CD4-positive, alpha-beta T cell treated with Interleukin-17A for 4 hours (primary cell): ENCODE results near the gene PIP4P1.
"Not testable (repeated sequence)": the region's sequence is repeated elsewhere in the genome, so short reads cannot be mapped to it uniquely, and the experiment has no call there.

Experiments
- DNase-seq: peaks from one replicate; pipeline ENCODE4 v3.0.0-alpha.2; 2020; ENCODE audit warnings: mixed read lengths

The PIP4P1 gene

GRCh38 chr14:20461225-20462141, at the start of gene PIP4P1:
Gene PIP4P1, minus strand, starts transcription at chr14:20461434. Its CDS starts 109 bp downstream, at chr14:20461325.
- DNase-seq = peak; percentile 98

- no peak for DNase-seq
Measured at GRCh38 chr14:20508367-20508766, 47.1 kb upstream of the PIP4P1 start.

DNA sequence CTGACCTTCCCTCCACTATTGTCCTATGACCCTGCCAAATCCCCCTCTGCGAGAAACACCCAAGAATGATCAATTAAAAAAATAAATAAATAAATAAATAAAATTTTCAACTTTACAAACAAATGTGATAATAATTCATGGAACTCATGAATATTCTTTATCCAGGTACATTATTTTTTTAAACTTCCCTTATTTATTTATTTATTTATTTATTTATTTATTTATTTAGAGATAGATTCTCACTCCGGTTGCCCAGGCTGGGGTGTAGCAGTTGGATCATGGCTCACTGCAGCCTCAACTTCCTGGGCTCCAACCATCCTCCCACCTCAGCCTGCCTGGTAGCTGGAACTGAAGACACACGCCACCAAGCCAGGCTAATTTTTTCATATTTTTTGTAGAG, 46.3 kb upstream of the PIP4P1 start:
- DNase-seq = not testable (repeated sequence)

DNA sequence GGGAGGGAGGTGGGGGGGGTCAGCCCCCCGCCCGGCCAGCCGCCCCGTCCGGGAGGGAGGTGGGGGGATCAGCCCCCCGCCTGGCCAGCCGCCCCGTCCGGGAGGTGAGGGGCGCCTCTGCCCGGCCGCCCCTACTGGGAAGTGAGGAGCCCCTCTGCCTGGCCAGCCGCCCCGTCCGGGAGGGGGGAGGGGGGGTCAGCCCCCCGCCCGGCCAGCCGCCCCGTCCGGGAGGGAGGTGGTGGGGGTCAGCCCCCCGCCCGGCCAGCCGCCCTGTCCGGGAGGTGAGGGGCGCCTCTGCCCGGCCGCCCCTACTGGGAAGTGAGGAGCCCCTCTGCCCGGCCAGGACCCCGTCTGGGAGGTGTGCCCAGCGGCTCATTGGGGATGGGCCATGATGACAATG, 45.5 kb upstream of the PIP4P1 start:
- DNase-seq = not testable (repeated sequence)

DNA sequence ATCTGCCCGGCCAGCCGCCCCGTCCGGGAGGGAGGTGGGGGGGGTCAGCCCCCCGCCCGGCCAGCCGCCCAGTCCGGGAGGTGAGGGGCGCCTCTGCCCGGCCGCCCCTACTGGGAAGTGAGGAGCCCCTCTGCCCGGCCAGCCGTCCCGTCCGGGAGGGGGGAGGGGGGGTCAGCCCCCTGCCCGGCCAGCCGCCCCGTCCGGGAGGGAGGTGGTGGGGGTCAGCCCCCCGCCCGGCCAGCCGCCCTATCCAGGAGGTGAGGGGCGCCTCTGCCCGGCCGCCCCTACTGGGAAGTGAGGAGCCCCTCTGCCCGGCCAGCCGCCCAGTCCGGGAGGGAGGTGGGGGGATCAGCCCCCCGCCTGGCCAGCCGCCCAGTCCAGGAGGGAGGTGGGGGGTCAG, 45.0 kb upstream of the PIP4P1 start:
- not testable (repeated sequence) for DNase-seq

DNA sequence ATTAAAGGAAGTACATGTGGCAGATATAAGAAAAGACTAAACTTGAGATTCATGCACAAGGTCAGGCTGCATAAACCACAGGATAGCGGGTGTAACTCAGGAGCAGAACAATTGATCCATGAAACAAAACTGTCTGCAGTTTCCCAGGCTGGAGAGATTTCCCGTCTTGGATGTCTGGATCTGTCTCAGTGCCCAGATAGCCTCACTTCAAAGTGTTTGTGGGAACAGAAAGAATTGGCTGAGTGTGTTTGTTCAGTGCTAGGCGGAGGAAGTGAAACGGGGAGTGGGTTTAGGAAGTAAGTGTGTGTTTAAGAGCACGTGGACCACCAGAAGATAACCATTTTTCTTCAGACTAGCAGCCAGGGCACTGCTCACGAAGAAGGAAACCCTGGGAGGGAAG, 42.7 kb upstream of the PIP4P1 start:
- no peak for DNase-seq

- DNase-seq = no peak
Measured at GRCh38 chr14:20501346-20501745, 40.1 kb upstream of the PIP4P1 start.

DNA sequence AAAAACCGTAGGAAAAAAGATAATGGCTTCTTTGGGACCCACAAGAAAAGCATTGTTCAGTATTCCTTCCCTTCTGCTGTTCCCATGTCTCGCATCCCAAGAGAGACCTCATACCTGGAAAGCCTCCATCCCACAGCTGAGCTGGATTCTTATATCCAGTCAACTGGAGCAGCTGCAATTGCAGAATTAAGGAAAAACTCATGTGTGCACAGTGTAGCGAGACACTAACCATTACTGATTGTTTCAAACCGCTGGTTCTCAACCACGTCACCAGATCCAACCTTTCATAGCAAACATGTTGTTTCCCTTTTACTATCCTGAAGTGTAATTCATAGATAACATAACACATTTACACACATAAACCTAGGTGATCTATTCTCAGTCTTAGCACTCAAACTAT, 38.6 kb upstream of the PIP4P1 start:
- no peak for DNase-seq

DNA sequence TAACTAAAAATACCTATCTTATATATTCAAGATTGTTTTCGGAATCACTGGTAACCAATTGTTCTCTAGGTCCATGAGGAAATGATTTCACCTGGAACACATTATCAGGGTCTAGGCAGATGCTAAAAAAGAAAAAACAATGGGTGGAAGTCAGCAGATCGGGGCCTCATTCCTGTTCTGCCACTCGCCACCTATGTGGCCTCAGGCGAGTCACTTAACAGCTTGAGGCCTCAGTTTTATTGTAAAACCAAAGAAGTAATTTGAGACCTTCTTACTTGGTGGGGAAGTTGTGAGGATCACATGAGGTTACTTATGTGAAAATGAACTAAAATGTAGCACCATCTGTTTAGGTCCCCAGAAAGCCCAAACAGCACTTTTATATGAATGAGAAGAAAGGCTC, 37.9 kb upstream of the PIP4P1 start:
- no peak for DNase-seq

DNA sequence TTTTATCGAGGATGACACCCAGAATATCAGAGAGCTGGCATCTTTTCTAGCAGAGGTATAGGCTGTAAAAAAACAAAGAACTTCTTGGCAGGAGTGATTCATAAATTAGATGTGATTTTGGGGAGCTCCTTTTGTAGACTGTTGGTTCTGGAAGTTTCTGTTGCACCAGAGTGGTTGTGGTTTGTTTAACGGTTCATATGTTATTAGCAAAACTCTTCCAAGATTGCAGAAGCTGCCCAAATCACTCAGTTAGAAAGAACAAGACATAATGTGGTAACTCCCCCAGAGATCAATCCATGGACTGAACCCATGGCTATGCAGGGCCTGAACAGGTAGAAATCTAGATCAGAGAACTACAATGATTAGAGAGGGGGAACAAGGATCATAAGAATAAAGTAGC, 37.4 kb upstream of the PIP4P1 start:
- DNase-seq = no peak

DNA sequence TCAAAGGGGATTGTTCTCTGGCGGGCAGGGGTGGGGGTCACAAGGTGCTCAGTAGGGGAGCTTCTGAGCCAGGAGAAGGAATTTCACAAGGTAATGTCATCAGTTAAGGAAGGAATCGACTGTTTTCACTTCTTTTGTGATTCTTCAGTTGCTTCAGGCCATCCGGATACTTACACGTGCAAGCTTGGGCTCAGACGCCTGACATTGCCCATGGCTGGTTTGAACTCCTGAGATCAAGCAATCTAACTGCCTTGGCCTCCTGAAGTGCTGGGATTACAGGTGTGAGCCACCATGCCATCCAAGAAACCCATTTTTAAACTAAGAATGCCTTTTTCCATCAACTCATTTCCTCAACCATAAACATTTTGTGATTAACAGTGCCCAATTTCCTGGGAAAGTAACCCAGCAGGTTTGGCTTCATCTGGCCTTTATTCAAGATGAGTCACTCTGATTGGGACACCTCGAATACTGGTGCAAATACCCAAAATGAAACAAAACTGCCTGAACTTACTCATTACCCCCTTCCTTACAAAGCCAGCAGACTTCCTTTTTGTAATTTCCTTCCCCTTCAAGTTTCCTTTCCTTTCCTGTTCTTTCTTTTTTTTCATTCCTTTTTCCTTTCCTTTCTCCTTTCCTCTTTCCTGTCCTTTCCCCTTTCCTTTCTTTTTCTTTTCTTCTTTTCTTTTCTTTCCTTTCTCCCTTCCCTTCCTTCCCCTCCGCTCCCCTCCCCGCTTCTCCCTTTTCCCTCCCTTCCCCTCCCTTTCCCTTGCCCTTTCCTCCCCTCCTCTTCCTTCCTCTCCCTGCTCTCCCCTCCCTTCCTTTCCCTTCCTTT, 33.9 kb upstream of the PIP4P1 start:
- no peak for DNase-seq

DNA sequence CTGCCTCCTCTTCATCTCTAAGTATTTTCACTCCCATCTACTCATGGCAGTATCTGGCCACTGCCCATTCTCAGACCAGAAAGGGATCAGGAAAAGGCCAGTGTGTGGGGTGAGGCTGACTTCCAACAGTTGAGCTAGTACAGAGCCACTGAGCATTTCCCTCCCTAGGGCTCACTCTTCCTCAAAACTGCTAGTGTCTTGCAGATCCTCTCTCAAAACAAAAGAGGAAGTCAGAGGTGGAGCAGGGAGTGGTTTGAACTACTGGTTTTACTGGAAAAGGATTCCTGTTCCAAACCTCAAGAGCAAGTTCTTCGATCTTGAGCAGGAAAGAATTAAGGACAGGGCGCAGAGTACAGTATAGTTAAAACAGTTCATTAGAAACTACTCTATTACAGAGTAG, 32.4 kb upstream of the PIP4P1 start:
- no peak for DNase-seq

- DNase-seq = no peak
Measured at GRCh38 chr14:20492486-20492885, 31.3 kb upstream of the PIP4P1 start.

DNA sequence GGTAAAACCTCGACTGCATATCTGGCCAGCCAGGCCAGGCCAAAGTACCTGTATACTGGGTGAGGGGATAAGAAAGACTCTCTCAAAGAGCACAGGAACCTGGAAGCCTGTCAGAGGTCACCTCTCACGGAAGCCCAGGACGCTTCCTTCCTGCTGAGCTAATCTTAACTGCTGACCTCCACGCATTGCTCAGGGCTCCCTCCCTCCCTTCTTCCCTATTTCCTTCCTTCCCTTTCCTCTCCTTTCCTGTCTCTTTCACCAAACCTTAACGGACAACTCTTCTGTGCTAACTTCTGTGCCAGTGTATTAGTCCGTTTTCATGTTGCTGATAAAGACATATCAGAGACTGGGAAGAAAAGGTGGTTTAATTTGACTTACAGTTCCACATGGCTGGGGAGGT, 29.3 kb upstream of the PIP4P1 start:
- DNase-seq = peak; percentile 7

DNA sequence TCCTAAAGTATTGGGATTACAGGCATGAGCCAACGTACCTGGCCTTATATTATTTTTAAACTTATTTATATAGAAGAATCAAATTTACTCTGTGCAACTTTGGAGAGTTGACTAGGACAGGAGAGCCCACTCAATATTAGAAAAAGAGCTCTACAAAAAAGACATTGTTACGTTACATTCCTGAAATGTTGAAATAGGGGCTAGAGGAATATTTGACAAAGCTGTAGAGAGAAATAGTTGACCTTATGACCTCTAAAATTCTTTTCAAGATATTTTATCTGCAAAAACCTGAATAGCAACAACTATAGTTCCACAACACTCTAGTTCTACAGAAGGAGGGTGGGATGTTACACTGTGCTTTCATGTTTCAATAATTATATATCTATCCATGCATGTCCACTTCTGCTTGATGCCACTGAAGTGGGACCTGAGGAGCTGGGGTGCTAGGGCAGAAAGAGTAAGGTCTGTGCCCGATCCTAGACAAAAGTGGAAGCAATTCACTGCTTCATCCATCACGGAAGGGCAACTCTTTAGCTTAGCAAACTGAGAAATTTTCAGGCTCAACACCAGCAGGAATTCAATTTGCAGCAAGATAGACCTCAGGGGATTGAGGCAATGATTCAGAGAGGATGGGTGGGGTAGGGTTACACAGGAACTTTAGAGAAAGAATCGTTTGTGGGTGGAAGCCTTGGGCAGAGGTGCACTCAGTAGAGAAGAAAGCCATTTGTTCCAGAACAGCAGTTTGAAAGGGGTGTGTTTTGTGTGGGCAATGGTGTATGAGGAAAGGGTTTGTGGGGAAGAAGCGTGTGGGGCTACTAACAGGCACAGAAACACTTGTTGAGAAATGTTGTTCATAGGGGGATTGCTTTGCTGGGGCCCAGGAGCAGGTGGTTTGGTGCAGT, 28.1 kb upstream of the PIP4P1 start:
- peak; percentile 56 for DNase-seq

DNA sequence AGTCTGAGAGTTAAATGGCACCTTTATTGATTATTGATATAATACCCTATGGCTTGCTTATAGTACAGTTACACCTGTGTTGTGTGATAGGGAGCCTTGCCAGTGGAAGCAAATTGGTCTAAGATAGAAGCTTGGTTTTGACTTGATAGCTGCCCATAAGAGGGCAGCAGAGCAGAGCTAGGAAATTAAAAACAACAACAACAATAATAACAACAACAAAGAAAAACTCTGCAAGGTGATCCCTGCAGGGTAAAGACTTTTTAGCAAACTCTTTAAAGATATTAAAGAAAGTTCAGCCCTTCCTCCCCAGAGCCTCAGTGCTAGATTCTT, 26.1 kb upstream of the PIP4P1 start:
- DNase-seq = no peak

DNA sequence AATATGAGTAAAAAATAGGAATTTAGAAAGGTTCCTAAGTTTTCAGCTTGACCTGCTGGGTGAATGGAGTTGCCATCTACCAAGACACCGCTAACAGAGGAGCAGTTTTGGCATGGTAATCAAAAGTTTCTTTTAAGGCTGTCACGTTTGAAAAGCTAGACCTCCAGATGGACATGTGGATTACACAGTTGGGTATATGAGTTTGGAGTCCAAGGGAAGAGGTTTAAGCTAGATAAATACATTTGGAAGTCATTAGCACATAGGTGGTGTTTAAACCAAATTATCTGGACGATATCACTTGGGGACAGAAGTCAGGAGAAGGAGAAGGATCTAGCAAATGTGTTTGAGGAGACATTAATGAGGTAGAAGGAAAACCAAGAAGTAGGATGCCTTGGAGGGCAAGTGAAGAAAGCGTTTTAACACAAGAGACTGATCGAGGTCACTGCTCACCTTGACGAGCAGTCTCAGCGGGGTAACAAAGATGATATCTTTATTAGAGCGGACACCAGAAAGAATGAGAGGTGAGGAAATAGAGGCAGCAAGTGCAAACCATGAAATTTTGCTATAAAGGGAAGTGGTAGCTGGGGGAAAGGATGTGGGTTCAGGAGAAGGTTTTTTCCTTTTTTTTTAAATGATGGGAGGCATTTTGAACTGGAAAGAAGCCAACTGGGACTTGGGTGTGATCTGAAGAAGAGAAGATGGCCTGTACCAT, 25.6 kb upstream of the PIP4P1 start:
- no peak for DNase-seq

- DNase-seq = no peak
Measured at GRCh38 chr14:20485900-20486299, 24.7 kb upstream of the PIP4P1 start.

GRCh38 chr14:20482382-20482781, 21.1 kb upstream of the PIP4P1 start:
- no peak for DNase-seq

- no peak for DNase-seq
Measured at GRCh38 chr14:20478894-20479293, 17.7 kb upstream of the PIP4P1 start.

- peak; percentile 66 for DNase-seq
Measured at GRCh38 chr14:20477211-20477876, 16.1 kb upstream of the PIP4P1 start.

- no peak for DNase-seq
Measured at GRCh38 chr14:20476776-20477175, 15.5 kb upstream of the PIP4P1 start.
